ENCODE data around the gene U2AF2.

The U2AF2 gene

DNA sequence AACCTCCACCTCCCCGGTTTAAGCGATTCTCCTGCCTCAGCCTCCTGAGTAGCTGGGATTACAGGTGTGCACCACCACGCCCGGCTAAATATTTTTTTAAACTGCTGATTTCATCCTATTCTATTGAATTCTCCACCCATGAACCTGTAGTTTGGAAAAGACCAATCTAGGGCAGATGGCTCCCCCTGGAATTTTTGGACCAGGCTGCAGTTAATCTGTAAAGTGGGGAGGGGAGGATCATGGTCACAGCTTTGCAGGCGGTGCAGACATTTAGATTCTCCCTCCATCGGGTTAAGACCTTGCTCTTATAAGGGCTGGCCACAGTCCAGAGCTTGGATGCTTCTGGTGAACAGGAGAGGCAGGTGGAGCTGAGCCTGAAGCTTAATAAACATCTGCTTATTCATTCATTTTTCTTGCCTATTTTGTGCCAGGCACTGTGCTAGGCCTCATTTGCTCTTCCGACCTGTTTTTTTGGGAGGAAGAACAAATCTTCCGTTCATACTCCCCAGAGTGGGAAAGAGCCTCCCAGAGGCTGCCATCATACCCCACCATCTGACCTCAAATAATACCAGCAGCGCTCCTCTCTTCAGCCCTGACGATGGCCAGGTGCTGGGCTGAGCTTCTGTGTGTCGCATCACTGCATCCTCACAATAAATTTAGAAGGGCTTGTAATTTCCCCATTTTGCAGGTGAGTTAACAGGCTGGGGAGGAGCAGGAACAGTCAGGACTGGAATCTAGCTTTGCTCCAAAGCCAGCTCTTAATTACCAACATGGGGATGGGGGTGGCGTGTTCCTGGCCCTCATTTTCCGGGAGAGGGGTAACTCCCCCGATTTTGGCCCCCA, 7.7 kb upstream of the U2AF2 start:
- Mint-ChIP-seq H3K36me3 (ENCODE audit: low read depth) (peaks cover 18% of the 10 kb centered on the region), H3K4me3 (peak overlapping the region; percentile 84), H3K27ac (peak overlapping the region; percentile 78), H3K9me3 (no peaks in the 10 kb centered on the region), H3K4me1 (peaks cover 53% of the 10 kb centered on the region), H3K27me3 (ENCODE audit: low read depth, poor library complexity) (no peaks in the 10 kb centered on the region)
- TF ChIP-seq, protein P1, sequence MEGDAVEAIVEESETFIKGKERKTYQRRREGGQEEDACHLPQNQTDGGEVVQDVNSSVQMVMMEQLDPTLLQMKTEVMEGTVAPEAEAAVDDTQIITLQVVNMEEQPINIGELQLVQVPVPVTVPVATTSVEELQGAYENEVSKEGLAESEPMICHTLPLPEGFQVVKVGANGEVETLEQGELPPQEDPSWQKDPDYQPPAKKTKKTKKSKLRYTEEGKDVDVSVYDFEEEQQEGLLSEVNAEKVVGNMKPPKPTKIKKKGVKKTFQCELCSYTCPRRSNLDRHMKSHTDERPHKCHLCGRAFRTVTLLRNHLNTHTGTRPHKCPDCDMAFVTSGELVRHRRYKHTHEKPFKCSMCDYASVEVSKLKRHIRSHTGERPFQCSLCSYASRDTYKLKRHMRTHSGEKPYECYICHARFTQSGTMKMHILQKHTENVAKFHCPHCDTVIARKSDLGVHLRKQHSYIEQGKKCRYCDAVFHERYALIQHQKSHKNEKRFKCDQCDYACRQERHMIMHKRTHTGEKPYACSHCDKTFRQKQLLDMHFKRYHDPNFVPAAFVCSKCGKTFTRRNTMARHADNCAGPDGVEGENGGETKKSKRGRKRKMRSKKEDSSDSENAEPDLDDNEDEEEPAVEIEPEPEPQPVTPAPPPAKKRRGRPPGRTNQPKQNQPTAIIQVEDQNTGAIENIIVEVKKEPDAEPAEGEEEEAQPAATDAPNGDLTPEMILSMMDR (IDR thresholded peaks at IDR 0.05) = no peak
- no peak for DNase-seq

DNA sequence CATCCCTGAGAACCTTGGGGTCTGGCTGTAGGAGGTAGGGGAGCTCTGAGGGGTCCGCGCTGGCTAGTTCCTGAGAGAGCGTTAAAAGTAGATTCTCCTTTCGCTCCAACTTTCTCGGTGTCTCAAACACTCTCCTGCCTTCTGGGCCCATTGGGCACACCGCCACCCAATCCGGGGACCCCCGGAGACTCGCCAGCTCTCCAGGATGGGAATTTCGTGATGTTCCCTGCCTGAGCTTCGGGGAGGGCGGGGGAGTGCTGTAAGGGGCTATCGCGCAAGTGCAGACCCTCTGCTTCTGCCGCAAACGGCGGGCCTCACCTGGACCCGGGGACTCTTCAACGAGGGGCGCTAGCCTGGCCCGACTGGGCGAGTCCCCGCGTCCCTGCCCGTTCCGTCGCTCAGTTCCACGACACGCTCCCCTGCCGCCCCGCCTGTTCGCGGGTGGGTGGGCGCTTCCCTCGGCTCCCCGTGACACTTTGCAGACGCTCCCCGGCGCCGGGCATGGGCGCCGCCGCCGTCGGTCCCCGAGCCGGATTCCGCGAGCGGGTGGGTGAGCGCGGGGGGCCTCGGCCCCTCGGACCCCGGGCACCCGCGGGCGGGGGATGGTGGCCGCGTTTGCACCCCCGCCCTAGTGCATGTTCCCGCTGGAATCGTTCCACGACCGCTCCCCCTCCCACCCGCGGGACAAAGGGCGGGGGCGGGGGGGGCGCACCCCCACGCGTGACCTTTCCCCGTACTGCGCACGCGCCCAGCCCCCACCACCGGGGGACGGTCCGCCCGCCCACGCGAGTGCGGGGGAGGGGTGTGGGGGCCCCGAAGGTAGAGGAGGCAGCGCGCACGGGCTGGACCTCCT, 6.9 kb upstream of the U2AF2 start, which contains the start of gene CCDC106:
Gene CCDC106, plus strand, starts transcription at position 481 of the 853 bp plus-strand sequence. CDS start 835 bp downstream, outside the sequence.
- Mint-ChIP-seq H3K27ac (peak within 1 kb of the TSS; percentile 61), H3K27me3 (ENCODE audit: low read depth, poor library complexity) (no peaks in the 10 kb centered on the region), H3K4me1 (peaks cover 48% of the 10 kb centered on the region), H3K4me3 (peak within 1 kb of the TSS; percentile 85), H3K36me3 (ENCODE audit: low read depth) (peaks cover 21% of the 10 kb centered on the region), H3K9me3 (no peaks in the 10 kb centered on the region)
- TF ChIP-seq, protein P1 (IDR thresholded peaks at IDR 0.05) = no peak
- peak; percentile 79 for DNase-seq

DNA sequence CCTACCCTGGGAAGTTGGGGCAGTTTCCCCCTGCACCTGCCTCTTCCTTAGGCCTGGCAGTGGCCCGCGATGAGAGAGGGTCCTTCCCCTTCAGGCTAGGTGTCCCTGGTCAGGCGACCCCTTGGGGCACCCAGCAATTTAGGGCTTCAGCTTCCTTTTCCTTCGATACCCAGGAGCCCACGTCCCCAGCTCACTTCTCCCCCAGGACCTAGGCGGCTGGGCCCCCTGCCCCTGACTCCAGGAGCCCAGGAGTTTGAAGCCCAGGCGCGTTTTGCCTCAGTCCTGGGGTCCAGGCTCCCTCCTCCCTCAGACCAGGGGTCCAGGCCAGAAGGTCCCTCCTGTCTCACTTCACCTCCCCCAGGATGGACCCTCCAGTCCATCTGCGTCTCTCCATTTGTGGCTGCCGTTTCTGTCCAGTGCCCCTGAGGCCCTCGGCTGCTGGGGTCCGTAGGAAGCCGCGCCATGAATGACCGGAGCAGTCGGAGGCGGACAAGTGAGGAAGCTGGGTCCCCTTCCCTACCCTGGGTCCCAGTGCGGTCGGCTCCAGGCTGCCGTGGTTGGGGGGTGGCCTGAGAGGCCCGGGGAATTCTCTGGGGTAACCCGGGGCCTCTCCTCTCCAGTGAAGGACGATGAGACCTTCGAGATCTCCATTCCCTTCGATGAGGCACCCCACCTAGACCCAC, 6.1 kb upstream of the U2AF2 start:
- Mint-ChIP-seq H3K27ac (peak overlapping the region; percentile 61), H3K4me3 (peak overlapping the region; percentile 85), H3K27me3 (ENCODE audit: low read depth, poor library complexity) (no peaks in the 10 kb centered on the region), H3K36me3 (ENCODE audit: low read depth) (peaks cover 21% of the 10 kb centered on the region), H3K9me3 (no peaks in the 10 kb centered on the region), H3K4me1 (peaks cover 40% of the 10 kb centered on the region)
- TF ChIP-seq, protein P1 (IDR thresholded peaks at IDR 0.05) = no peak
- DNase-seq = no peak

GRCh38 chr19:55649268-55650125, 5.3 kb upstream of the U2AF2 start:
- H3K27ac Mint-ChIP-seq = no peak overlapping the region
- H3K27me3 Mint-ChIP-seq (ENCODE audit: low read depth, poor library complexity) = no peaks in the 10 kb centered on the region
- TF ChIP-seq, protein P1 (IDR thresholded peaks at IDR 0.05) = no peak
- no peaks in the 10 kb centered on the region for H3K9me3 Mint-ChIP-seq
- peaks cover 21% of the 10 kb centered on the region for H3K36me3 Mint-ChIP-seq (ENCODE audit: low read depth)
- peak overlapping the region; percentile 85 for H3K4me3 Mint-ChIP-seq
- DNase-seq = no peak
- peaks cover 33% of the 10 kb centered on the region for H3K4me1 Mint-ChIP-seq

DNA sequence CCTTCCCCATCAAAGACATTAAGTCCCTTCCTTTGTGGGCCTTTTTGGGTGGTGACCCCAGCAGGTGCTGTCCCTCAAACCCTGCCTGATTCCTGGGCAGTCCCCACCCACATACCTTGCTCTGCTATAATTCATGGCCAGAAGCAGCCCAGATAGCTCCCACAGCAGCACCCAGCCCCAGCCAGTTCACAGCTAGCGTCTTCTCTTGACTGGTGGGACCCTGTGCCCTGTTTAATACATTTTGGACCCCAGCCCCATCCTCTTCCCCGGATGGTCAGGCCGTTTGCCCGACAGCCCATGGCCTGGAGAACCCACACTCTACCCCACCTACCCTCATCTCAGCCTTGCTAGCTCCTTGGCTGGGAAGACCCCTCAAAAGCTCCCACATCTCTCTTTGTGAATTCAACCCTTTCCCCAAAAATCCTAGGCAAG, 4.7 kb upstream of the U2AF2 start:
- Mint-ChIP-seq H3K9me3 (no peaks in the 10 kb centered on the region), H3K4me3 (peak overlapping the region; percentile 62), H3K27me3 (ENCODE audit: low read depth, poor library complexity) (no peaks in the 10 kb centered on the region), H3K36me3 (ENCODE audit: low read depth) (peaks cover 21% of the 10 kb centered on the region), H3K27ac (no peak overlapping the region), H3K4me1 (peaks cover 30% of the 10 kb centered on the region)
- TF ChIP-seq, protein P1 (IDR thresholded peaks at IDR 0.05) = no peak
- DNase-seq = no peak

All from nephron progenitor cell (in vitro differentiated cells).